ENCODE data around the gene DNHD1.
A peak's percentile ranks its signal among the peaks of the same experiment; 100 is the strongest.

DNHD1 gene

DNA sequence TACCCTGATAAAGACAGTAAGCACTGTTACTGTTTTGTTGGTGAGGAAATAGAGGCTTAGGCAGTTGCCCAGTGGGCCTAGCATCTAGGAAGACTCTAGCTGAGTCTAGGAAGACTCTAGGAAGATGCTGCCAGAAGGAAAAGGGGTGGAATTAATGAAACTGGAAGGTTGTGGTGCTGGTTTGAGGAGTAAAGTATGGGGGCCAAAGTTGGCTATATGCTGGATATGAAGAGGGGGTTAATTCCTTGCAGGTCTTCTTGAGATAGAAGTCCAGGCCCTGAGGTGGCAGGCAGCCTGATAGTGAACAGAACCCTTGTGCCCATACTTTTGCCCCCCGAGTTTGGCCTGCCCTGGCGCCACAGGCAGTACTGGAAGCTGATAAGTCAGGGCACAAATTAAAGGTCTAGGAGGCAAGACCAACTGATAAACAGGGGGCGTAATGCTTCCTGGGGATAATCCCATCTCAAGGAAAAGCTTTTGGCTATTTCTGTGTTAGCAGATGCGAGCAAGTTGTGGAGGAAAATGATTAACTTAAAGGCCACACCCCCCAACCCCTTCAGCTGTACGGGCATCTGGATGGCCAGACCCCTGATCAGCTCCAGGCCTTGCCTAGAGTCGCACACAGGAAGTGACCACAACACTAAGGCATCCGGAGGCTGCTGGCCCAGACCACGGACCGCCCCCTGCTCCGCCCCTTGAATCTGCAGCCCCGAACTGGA, 109.5 kb downstream of the DNHD1 start:
- Histone ChIP-seq H3K4me1 (ENCODE audit: insufficient read depth, low read length) (peaks cover 20% of the 10 kb centered on the region), H3K36me3 (ENCODE audit: insufficient read depth, low read length) (peaks cover 27% of the 10 kb centered on the region), H3K9me3 (ENCODE audit: control insufficient read depth, insufficient read depth, low read length) (no peaks in the 10 kb centered on the region), H3K9ac (ENCODE audit: low read depth, low read length) (peak overlapping the region; percentile 12)

DNA sequence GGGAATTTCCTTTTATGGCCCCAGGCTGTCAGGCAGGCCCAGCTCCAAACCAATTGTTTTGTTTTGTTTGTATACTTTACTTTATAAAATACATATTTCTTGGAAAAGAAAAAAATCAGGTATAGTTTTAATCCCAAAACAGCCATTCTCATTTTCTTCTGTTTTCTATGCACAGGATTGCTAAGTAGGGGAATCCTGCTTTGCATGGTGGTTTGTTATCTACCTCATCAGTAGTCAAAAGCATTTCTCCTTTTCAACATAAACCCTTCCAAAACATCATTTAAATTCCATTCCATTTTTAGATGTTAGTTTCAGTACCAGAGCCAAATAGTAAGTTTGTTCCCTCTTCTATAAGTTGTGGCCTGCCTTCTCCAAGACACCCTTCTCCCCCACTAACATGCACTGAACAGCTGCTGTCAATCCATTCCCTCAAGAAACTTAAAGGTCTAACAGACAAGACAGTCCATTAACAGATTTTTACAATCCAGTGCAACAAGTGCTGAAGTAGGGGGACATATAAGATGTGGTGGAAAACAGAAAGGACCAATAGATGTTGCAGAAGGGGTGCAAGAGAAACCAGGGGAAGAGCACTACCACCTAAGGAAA, 110.2 kb downstream of the DNHD1 start:
- H3K36me3 ChIP-seq (ENCODE audit: insufficient read depth, low read length): peaks cover 27% of the 10 kb centered on the region
- H3K9me3 ChIP-seq (ENCODE audit: control insufficient read depth, insufficient read depth, low read length): no peaks in the 10 kb centered on the region
- H3K4me1 ChIP-seq (ENCODE audit: insufficient read depth, low read length): peaks cover 18% of the 10 kb centered on the region
- H3K9ac ChIP-seq (ENCODE audit: low read depth, low read length): no peak overlapping the region; the same call in 1 of the 2 replicates

GRCh38 chr11:6608011-6608410, 110.9 kb downstream of the DNHD1 start:
- no peak overlapping the region for H3K9ac ChIP-seq (ENCODE audit: low read depth, low read length)
- peaks cover 27% of the 10 kb centered on the region for H3K36me3 ChIP-seq (ENCODE audit: insufficient read depth, low read length)
- no peaks in the 10 kb centered on the region for H3K9me3 ChIP-seq (ENCODE audit: control insufficient read depth, insufficient read depth, low read length)
- peaks cover 16% of the 10 kb centered on the region for H3K4me1 ChIP-seq (ENCODE audit: insufficient read depth, low read length)

DNA sequence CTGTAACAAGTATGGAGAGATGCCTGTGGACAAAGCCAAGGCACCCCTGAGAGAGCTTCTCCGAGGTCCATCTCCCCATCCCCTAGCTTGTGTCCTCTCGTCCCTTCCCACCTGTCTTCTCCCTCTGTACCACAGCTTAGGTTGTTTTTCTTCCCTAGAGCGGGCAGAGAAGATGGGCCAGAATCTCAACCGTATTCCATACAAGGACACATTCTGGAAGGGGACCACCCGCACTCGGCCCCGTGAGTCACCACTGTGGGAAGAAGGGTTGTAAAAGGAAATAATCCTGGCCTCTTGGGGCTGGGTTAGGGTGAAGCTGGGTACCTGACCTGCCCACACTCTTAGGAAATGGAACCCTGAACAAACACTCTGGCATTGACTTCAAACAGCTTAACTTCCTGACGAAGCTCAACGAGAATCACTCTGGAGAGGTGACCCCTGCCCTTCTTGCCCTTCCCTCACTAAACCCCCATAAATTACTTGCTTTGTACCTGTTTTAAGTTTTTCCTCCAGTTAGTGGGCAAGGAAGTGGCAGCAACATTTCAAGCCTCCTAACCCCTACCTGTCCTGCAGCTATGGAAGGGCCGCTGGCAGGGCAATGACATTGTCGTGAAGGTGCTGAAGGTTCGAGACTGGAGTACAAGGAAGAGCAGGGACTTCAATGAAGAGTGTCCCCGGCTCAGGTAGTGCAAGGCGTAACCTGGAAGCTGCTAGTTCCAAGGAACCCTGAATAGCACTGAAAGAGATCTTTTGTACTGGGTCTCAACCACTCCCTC, 111.8 kb downstream of the DNHD1 start:
- Histone ChIP-seq H3K9ac (ENCODE audit: low read depth, low read length) (no peak overlapping the region), H3K4me1 (ENCODE audit: insufficient read depth, low read length) (peaks cover 21% of the 10 kb centered on the region), H3K36me3 (ENCODE audit: insufficient read depth, low read length) (peaks cover 27% of the 10 kb centered on the region), H3K9me3 (ENCODE audit: control insufficient read depth, insufficient read depth, low read length) (no peaks in the 10 kb centered on the region)

DNA sequence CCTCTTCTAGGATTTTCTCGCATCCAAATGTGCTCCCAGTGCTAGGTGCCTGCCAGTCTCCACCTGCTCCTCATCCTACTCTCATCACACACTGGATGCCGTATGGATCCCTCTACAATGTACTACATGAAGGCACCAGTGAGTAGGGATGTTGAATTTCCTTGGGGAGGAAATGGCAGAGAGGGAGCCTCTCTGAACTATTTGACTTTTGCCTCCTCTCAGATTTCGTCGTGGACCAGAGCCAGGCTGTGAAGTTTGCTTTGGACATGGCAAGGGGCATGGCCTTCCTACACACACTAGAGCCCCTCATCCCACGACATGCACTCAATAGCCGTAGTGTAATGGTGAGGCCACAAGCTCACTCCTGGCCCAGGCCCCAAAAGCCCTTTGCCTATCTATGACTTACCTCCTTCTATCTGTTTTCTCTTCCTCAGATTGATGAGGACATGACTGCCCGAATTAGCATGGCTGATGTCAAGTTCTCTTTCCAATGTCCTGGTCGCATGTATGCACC, 112.5 kb downstream of the DNHD1 start:
- peaks cover 21% of the 10 kb centered on the region for H3K4me1 ChIP-seq (ENCODE audit: insufficient read depth, low read length)
- H3K9ac ChIP-seq (ENCODE audit: low read depth, low read length): no peak overlapping the region
- H3K36me3 ChIP-seq (ENCODE audit: insufficient read depth, low read length): peaks cover 27% of the 10 kb centered on the region
- no peaks in the 10 kb centered on the region for H3K9me3 ChIP-seq (ENCODE audit: control insufficient read depth, insufficient read depth, low read length)

GRCh38 chr11:6610591-6610990, 113.5 kb downstream of the DNHD1 start:
- H3K4me1 ChIP-seq (ENCODE audit: insufficient read depth, low read length): peaks cover 21% of the 10 kb centered on the region
- peaks cover 27% of the 10 kb centered on the region for H3K36me3 ChIP-seq (ENCODE audit: insufficient read depth, low read length)
- no peaks in the 10 kb centered on the region for H3K9me3 ChIP-seq (ENCODE audit: control insufficient read depth, insufficient read depth, low read length)
- no peak overlapping the region for H3K9ac ChIP-seq (ENCODE audit: low read depth, low read length)

DNA sequence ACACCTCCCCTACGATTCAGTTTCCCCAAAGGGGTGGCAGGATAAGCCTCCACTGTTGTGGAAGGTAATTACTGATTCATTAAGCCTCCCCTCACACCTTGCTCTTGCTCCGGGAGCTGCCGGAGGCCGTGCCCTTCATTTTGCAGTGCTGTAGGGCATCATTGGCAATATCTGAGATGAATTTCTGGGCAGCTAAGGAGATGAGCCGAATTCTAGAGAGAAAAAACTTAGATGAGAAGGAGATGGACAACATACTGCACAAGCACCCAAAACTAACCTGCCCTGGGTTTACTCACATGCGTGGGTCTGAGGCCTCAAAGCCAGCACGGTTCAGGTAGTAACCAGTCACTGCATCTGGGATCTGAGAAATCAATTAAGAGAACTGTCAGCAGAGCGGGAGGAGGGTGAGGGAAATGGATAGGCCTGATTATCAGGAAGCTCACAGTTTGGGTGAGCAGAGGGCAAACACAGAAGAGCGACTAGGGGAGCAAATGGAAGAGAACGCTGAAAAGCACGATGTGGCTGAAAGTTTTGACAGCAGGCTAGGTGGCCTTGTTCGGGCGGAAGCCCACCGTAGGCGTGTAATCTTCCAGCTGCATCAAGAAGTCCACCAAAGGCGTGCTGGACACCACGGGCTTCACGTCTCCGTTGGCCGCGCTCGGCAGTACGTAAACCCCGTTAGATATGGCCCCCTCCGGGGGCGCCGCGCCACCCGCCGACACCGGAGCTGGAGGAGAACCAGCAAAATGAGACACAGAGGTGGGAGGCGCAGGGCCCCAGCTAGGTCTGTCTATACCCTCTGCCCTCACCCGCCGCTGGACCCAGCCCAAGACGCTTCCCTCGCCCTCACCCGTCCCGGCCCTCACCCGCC, 114.2 kb downstream of the DNHD1 start:
- Histone ChIP-seq H3K36me3 (ENCODE audit: insufficient read depth, low read length) (peaks cover 27% of the 10 kb centered on the region), H3K9ac (ENCODE audit: low read depth, low read length) (peak overlapping the region; percentile 76), H3K4me1 (ENCODE audit: insufficient read depth, low read length) (peaks cover 19% of the 10 kb centered on the region), H3K9me3 (ENCODE audit: control insufficient read depth, insufficient read depth, low read length) (no peaks in the 10 kb centered on the region)

- Histone ChIP-seq H3K4me1 (ENCODE audit: insufficient read depth, low read length) (peaks cover 14% of the 10 kb centered on the region), H3K9me3 (ENCODE audit: control insufficient read depth, insufficient read depth, low read length) (no peaks in the 10 kb centered on the region), H3K9ac (ENCODE audit: low read depth, low read length) (peak overlapping the region; percentile 76), H3K36me3 (ENCODE audit: insufficient read depth, low read length) (peaks cover 27% of the 10 kb centered on the region)
Observed at GRCh38 chr11:6611963-6612212, 114.8 kb downstream of the DNHD1 start.

DNA sequence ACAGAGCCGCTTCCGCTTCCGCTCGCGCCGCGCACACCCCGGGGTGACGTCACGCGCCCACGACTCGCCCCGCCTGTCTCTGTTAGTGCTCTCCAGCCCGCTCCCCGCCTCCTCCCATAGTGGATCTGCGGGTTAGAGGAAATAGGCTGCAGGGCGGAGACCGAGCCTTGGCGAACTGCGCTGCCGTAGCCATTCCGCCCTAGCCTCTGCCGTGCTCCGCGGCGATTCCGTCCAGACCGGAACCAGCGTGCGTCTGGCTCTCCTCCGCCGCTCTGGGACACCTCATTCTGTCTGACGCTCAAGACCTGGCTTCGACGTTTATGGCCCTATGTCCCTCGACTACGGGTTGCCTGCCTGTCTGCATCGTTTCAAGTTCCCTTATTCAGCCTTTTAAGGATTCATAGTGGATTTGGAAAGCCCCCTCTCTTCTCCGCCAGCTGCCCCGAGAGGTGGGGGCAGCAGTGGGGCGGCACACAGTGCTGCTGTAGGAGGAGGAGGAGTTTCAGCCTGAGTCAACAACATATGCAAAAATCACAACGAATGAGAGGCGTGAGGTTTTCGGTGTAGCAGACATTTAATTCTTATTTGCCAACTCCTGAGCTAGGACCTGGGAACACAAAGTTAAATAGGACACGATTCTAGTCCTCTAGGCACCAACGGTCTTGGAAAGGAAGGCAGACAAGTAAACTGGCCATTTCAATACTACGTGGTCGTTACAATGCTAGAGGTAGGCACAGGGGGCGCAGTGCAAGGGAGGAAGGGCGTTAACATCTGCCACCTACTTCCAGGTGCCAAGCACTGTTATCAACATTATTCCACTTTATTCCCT, 115.3 kb downstream of the DNHD1 start, which contains the start of gene TAF10:
Gene TAF10 (minus strand): TSS at position 4 of the 829 bp plus-strand sequence. CDS start 27 bp downstream, outside the sequence.
- peaks cover 27% of the 10 kb centered on the region for H3K36me3 ChIP-seq (ENCODE audit: insufficient read depth, low read length)
- no peaks in the 10 kb centered on the region for H3K9me3 ChIP-seq (ENCODE audit: control insufficient read depth, insufficient read depth, low read length)
- H3K4me1 ChIP-seq (ENCODE audit: insufficient read depth, low read length): peaks cover 11% of the 10 kb centered on the region
- peak within 1 kb of the TSS; percentile 76 for H3K9ac ChIP-seq (ENCODE audit: low read depth, low read length)

- Histone ChIP-seq H3K36me3 (ENCODE audit: insufficient read depth, low read length) (peaks cover 23% of the 10 kb centered on the region), H3K9ac (ENCODE audit: low read depth, low read length) (no peak overlapping the region)
Observed at GRCh38 chr11:6613496-6613895, 116.4 kb downstream of the DNHD1 start.

GRCh38 chr11:6614446-6614845, 117.4 kb downstream of the DNHD1 start:
- H3K36me3 ChIP-seq (ENCODE audit: insufficient read depth, low read length): peaks cover 14% of the 10 kb centered on the region
- peaks cover 12% of the 10 kb centered on the region for H3K4me1 ChIP-seq (ENCODE audit: insufficient read depth, low read length)
- no peaks in the 10 kb centered on the region for H3K9me3 ChIP-seq (ENCODE audit: control insufficient read depth, insufficient read depth, low read length)
- H3K9ac ChIP-seq (ENCODE audit: low read depth, low read length): no peak overlapping the region

More at GRCh38 chr11:6613496-6613895, 116.4 kb downstream of the DNHD1 start:
- no peaks in the 10 kb centered on the region for H3K9me3 ChIP-seq (ENCODE audit: control insufficient read depth, insufficient read depth, low read length)
- H3K4me1 ChIP-seq (ENCODE audit: insufficient read depth, low read length): peaks cover 10% of the 10 kb centered on the region

DNA sequence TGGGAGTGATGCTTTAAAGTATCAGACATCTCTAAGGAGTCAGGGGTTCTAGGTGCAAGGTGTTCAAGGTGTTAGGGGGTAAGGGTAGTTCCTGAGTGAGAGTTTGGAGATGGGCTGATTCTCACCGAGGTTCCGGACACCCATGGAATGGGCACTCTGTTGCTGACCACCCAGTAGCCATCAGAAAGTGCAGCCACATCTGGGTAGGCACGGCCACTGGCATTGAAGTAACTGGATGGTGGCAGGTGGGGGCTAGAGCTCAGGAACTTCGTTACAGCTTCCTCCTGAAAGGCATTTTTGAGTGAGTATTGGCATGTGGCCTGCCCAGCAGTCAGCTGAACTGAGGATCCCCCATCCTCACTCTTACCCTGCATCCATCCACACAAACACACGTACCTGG, 118.0 kb downstream of the DNHD1 start:
- peaks cover 18% of the 10 kb centered on the region for H3K4me1 ChIP-seq (ENCODE audit: insufficient read depth, low read length)
- H3K9ac ChIP-seq (ENCODE audit: low read depth, low read length): no peak overlapping the region
- H3K36me3 ChIP-seq (ENCODE audit: insufficient read depth, low read length): peaks cover 9% of the 10 kb centered on the region
- no peaks in the 10 kb centered on the region for H3K9me3 ChIP-seq (ENCODE audit: control insufficient read depth, insufficient read depth, low read length)

DNA sequence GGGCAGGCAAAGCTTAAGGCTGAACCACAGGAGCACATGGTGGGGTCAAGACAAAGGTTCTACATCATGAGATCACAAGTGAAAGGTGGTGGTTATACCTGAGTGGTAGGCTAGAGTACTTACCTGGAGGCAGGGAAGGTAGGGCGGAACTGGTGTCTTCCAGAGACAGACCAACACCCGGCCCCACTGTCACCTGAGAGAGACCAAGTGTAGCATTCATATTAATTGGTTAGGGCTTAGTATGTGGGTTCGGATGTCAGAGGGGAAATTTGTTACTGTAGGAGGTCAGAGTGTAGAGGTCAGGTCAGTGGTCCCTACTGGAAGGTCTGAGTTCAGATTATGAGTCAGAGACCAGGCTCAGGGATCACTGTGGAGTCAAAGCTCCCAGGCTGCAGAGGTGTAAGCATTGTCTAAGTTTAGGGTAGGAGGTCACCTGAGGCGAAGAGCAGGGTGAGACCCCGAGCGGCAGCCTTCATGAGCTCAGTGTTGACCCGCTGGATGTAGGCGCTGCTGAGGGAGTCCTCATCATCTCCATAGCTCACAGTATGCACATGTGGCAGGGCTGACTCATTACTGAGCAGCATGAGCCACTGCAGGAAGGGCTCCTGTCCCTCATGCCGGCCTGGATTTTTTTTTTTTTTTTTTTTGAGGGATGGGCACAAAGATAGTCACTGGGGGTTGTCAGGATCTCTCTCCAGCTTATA, 119.0 kb downstream of the DNHD1 start:
- Histone ChIP-seq H3K36me3 (ENCODE audit: insufficient read depth, low read length) (no peaks in the 10 kb centered on the region), H3K9ac (ENCODE audit: low read depth, low read length) (no peak overlapping the region), H3K9me3 (ENCODE audit: control insufficient read depth, insufficient read depth, low read length) (no peaks in the 10 kb centered on the region), H3K4me1 (ENCODE audit: insufficient read depth, low read length) (peaks cover 18% of the 10 kb centered on the region)

Data from ES-I3 (cell line).